ENCODE measurements around the gene KCNS3.
A peak's percentile ranks its signal among the peaks of the same experiment; 100 is the strongest.

Gene KCNS3

GRCh38 chr2:17976871-17977746, 98.6 kb downstream of the KCNS3 start:
- no peak overlapping the region for H3K4me3 ChIP-seq (replicated peaks in 1 of 2; ENCODE audit: low read depth in 2 of 2, low read length in 2 of 2)
- DNase-seq (ENCODE audit: low read depth in 2 of 2): peak; percentile 81 to 95
- no peak for TF ChIP-seq CTCF (IDR thresholded peaks at IDR 0.05; ENCODE audit: low read depth, low read length)

- peak in 1 of 2 donors; percentile 48 for DNase-seq (ENCODE audit: low read depth in 2 of 2)
- no peak overlapping the region for H3K4me3 ChIP-seq (replicated peaks in 1 of 2; ENCODE audit: low read depth in 2 of 2, low read length in 2 of 2)
- no peak for TF ChIP-seq CTCF (IDR thresholded peaks at IDR 0.05; ENCODE audit: low read depth, low read length)
These were observed 101.2 kb downstream of the KCNS3 start for GRCh38 chr2:17979707-17980106.

GRCh38 chr2:17981936-17982335, 103.5 kb downstream of the KCNS3 start:
- TF ChIP-seq CTCF (IDR thresholded peaks at IDR 0.05; ENCODE audit: low read depth, low read length): no peak
- DNase-seq (ENCODE audit: low read depth in 2 of 2): no peak
- H3K4me3 ChIP-seq (replicated peaks in 1 of 2; ENCODE audit: low read depth in 2 of 2, low read length in 2 of 2): no peak overlapping the region
